Lower lobe of right lung (tissue), 2 donors: ENCODE data around the gene ST14. TPM values are rescaled to one million over a fixed set of nuclear protein-coding genes. Genes with fewer than 3 reads are reported as not detected.

Experiments used
- ATAC-seq, 2 donors: fragments of 200-7000 bp; cut with Tn5 transposase; one replicate each; pipeline ENCODE4 v1.9.1; 2020 to 2022; ENCODE audit warnings: mild to moderate bottlenecking in 2 of 2, moderate library complexity in 2 of 2
- DNase-seq: peaks from one replicate; pipeline ENCODE4 v3.0.0-alpha.2; 2020
- H3K27ac ChIP-seq: fragments of 200-600 bp; one replicate; pipeline ENCODE4 v1.8.0; 2022
- H3K27me3 ChIP-seq: fragments of 200-600 bp; one replicate; pipeline ENCODE4 v1.8.0; 2022; ENCODE audit warnings: low read depth
- H3K36me3 ChIP-seq: fragments of 200-600 bp; one replicate; pipeline ENCODE4 v1.8.0; 2022; ENCODE audit warnings: mild to moderate bottlenecking
- H3K4me1 ChIP-seq: fragments of 200-600 bp; one replicate; pipeline ENCODE4 v1.8.0; 2022
- H3K4me3 ChIP-seq: fragments of 200-600 bp; one replicate; pipeline ENCODE4 v1.8.0; 2022; ENCODE audit warnings: mild to moderate bottlenecking
- H3K9me3 ChIP-seq: fragments of 200-600 bp; one replicate; pipeline ENCODE4 v1.8.0; 2022
- intact Hi-C: fragments of 100-400 bp; cut with DNase I; formaldehyde crosslinking; loops from one replicate; pipeline ENCODE4 v1.11.0; 2022
- total RNA-seq: library from RNA; stranded (reverse); fragmentation: NEBNext Ultra II Directional; extraction: Animal tissue kit (Norgen Biotek cat#: 25700); gene quantifications from one replicate; pipeline ENCODE4 v1.2.1, GENCODE V29; 2021
- TF ChIP-seq, protein P1 (sequence below): fragments of 200-600 bp; IDR thresholded peaks from one replicate; pipeline ENCODE4 v1.8.0; 2022; ENCODE audit warnings: antibody characterized with exemption, mild to moderate bottlenecking
- donor health status: DM: no; HTN: yes; CAD: no; lungs with severe emphysema.

Gene ST14
- total RNA-seq, 1 donor from 2014 or later: 61.1 TPM

DNA sequence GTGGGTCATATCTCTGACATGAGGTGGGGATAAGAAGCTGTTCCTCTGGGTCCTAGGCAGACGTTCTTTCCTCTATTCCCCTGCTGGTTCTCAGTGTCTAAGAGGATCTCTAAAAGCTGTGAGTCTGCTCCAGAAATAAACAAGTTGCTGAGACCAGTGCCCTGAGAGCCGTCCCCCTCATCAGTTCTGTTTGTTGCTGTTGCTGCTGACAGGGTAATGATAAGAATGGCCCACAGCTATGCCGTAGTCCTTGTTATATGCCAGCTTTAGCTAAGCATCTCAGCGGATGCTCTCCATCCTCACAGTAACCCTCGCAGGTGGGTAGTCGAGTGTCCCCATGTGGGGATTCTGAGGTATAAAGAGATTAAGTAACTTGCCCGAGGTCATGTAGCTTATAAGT, 23.5 kb upstream of the ST14 start:
- intact Hi-C loops: no loop called here
- ATAC-seq (no peak), DNase-seq (no peak)
- H3K27me3 ChIP-seq: no peaks in the 10 kb centered on the region
- H3K9me3 ChIP-seq: no peaks in the 10 kb centered on the region
- H3K4me3 ChIP-seq: no peak overlapping the region
- TF ChIP-seq, protein P1, sequence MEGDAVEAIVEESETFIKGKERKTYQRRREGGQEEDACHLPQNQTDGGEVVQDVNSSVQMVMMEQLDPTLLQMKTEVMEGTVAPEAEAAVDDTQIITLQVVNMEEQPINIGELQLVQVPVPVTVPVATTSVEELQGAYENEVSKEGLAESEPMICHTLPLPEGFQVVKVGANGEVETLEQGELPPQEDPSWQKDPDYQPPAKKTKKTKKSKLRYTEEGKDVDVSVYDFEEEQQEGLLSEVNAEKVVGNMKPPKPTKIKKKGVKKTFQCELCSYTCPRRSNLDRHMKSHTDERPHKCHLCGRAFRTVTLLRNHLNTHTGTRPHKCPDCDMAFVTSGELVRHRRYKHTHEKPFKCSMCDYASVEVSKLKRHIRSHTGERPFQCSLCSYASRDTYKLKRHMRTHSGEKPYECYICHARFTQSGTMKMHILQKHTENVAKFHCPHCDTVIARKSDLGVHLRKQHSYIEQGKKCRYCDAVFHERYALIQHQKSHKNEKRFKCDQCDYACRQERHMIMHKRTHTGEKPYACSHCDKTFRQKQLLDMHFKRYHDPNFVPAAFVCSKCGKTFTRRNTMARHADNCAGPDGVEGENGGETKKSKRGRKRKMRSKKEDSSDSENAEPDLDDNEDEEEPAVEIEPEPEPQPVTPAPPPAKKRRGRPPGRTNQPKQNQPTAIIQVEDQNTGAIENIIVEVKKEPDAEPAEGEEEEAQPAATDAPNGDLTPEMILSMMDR: no peak
- no peaks in the 10 kb centered on the region for H3K4me1 ChIP-seq
- no peak overlapping the region for H3K27ac ChIP-seq
- H3K36me3 ChIP-seq: peaks cover 96% of the 10 kb centered on the region

DNA sequence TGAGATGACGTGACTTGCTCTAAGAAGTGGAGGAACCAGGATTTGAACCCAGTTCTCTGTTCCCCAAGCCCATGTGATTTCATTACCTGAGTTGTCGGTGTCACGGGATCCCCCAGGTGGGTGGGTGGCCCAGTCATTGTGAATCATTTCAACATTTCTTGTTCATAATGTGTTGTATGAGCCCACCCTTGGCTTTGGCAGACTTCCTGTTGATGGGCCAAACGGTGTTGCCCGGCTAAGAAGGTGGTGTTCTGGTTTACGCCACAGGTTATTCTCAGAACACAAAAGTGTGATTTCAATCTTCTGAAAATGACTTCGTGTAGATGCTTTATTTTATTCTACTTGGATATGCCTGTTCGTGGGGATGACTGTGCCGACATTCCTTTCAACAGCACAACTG, 21.6 kb upstream of the ST14 start:
- no peak overlapping the region for H3K4me3 ChIP-seq
- TF ChIP-seq, protein P1: no peak
- no peaks in the 10 kb centered on the region for H3K9me3 ChIP-seq
- ATAC-seq: no peak
- H3K27ac ChIP-seq: no peak overlapping the region
- peaks cover 11% of the 10 kb centered on the region for H3K4me1 ChIP-seq
- intact Hi-C loops: no loop called here
- H3K36me3 ChIP-seq: peaks cover 98% of the 10 kb centered on the region
- no peaks in the 10 kb centered on the region for H3K27me3 ChIP-seq
- no peak for DNase-seq

DNA sequence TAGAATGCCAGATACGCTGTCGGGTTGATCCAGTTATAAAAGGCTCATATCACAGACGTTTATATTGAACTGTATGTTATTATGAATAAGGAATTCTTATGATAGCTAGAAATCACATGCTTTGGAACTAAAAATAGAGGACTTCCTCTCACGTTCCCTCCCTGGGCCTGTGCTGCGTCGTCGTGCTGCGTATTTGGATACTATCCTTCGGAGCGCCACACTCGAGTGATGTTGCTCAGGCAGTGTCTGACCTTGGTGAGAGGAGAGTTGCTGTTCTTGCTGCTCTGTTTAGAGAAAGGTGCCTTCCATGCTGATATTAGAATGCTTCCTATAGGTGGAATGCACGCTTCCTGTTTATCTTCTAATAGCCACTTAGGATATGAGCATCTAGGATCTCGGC, 20.2 kb upstream of the ST14 start:
- Histone ChIP-seq H3K9me3 (no peaks in the 10 kb centered on the region), H3K4me3 (no peak overlapping the region), H3K27ac (no peak overlapping the region), H3K27me3 (no peaks in the 10 kb centered on the region), H3K4me1 (peaks cover 11% of the 10 kb centered on the region), H3K36me3 (peaks cover 98% of the 10 kb centered on the region)
- no peak for ATAC-seq
- DNase-seq: no peak
- TF ChIP-seq, protein P1: no peak
- intact Hi-C loops: no loop called here

DNA sequence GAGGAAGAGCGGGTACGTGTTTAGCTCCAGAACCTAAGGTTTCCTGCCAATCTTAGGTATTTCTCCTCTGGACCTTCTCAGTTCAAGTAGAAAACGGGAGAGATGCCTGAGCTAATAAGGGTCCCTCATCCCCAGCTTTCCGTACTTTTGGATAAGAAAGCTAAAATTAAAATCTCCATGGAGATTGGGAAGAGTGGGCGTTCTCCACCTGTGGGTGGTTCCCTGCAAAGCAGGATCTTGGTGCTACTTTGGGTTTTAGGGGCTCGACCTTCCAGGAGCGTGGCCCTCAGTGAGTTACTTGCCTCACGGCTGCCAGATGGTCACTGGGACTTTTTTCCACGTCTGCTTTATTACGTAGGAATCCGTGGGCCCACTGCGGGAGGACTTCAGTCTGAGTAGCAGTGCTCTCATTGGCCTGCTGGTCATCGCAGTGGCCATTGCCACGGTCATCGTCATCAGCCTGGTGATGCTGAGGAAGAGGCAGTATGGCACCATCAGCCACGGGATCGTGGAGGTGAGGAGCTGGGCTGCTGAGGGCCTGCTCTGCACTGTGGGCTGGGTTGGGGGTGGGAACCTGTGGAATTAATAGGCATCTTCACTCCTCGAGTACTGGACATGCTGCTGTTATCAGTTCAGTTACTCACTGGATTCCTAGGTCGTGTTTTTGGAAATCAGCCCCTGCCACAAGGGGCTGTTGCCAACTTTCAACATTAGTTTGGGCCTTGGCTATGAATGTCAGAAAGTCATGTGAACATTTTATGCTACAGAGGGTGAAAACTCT, 17.8 kb upstream of the ST14 start:
- peaks cover 92% of the 10 kb centered on the region for H3K36me3 ChIP-seq
- no peak overlapping the region for H3K4me3 ChIP-seq
- no peaks in the 10 kb centered on the region for H3K27me3 ChIP-seq
- intact Hi-C loops: no loop called here
- TF ChIP-seq, protein P1: no peak
- ATAC-seq (no peak), DNase-seq (no peak)
- peaks cover 32% of the 10 kb centered on the region for H3K4me1 ChIP-seq
- no peak overlapping the region for H3K27ac ChIP-seq
- H3K9me3 ChIP-seq: no peaks in the 10 kb centered on the region

DNA sequence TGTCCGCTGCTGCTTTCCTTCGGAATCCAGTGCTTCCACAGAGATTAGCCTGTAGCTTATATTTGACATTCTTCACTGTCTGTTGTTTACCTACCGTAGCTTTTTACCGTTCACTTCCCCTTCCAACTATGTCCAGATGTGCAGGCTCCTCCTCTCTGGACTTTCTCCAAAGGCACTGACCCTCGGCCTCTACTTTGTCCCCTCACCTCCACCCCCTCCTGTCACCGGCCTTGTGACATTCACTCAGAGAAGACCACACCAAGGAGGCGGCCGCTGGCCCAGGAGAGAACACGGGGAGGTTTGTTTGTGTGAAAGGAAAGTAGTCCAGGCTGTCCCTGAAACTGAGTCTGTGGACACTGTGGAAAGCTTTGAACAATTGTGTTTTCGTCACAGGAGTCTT, 15.4 kb upstream of the ST14 start:
- Histone ChIP-seq H3K27me3 (no peaks in the 10 kb centered on the region), H3K4me1 (peaks cover 41% of the 10 kb centered on the region), H3K4me3 (no peak overlapping the region), H3K9me3 (no peaks in the 10 kb centered on the region), H3K27ac (no peak overlapping the region), H3K36me3 (peaks cover 69% of the 10 kb centered on the region)
- intact Hi-C loops: no loop called here
- no peak for DNase-seq
- no peak for ATAC-seq
- TF ChIP-seq, protein P1: no peak
